IPS-11a (cell line): ENCODE data around the gene TLE1.
"Not testable (repeated sequence)": the region's sequence is repeated elsewhere in the genome, so short reads cannot be mapped to it uniquely, and the experiment has no call there.

Experiments
- H3K4me3 ChIP-seq: one replicate; pipeline ENCODE4 v1.5.1; 2013; ENCODE audit warnings: low read depth, low read length, control low read depth

TLE1 gene

DNA sequence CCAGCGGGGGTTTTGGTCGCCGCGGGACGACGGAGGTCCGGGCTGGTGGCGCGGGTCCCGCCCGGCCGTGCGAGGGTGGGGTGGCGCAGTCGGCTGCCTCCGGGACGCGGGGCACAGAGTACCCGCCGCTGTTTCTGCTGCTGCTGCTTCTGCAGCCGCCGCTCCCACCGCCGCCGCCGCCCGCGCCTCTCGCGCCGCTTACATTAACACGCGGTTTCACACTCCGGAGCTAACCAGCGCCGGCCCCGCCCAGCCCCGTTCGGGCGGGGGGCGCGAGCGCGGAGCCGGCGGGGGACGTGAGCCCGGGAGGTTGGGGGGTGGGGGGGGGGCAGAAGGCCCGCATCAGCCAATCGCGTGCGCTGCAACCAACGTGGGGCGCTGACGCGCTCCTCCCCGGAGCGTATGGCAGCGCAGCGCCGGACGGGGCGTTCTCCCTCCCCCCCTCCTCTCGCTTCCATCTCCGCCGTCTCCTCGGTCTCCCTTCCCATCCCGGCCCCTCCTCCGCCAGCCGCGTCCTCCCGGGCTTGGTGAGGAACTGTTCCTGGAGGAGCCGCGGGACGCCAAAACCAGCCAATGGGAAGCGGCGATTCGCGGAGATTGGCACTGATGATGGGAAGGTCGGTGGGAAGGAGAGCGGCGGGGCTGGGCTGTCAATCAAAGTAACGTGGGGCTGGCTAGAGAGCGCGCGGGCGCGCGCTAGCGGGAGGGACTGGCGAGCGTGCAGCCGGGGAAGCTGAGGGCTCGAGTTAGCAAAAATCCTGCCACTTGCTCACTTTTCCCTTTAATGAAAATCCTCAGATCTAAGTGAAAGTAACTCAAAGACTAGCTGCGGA is at the start of gene TLE1:
Gene TLE1, minus strand, starts transcription at position 205 of the 833 bp plus-strand sequence. CDS start 1,307 bp downstream, outside the sequence.
- H3K4me3 ChIP-seq = peak within 1 kb of the TSS; percentile 85

DNA sequence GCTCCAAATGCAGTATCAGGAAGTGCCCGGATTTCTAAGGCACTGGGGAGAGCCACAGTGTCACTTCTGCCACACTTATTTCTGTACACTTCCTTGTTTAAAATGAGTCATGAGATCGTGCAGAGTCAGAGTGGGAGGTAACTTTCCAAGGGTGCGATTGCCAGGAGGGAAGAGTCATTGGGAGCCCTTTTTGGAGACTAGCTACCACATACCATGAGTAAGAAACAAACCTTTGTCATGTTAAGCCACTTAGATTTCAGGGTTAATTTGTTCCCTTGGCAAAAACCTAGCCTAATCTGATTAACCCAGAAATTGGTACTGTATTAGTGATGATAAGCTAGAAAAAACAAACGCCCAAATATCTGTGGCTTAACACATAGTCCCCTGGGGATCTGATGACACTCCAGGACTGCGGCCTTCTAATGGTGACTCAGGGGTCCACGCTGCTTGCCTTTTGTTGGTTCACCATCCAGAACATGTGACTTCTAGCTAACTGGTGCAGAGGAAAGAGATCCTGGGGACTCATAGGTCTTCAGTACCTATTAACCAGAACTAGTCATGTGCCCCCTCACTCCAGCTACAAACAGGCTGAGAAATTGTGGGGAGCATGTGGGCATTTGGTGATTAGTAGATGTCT is 48.6 kb upstream of the TLE1 start:
- H3K4me3 ChIP-seq = no peak overlapping the region

DNA sequence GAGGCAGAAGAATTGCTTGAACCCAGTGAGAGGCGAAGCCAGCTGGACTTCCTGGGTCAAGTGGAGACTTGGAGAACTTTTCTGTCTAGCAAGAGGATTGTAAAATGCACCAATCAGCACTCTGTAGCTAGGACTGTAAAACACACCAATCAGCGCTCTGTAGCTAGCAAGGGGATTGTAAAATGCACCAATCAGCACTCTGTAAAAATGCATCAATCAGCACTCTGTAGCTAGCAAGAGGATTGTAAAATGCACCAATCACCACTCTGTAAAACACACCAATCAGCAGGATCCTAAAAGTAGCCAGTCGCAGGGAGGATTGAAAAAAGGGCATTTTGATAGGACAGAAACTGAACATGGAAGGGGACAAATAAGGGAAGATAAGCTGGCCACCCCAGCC is 41.2 kb upstream of the TLE1 start:
- H3K4me3 ChIP-seq = not testable (repeated sequence)

DNA sequence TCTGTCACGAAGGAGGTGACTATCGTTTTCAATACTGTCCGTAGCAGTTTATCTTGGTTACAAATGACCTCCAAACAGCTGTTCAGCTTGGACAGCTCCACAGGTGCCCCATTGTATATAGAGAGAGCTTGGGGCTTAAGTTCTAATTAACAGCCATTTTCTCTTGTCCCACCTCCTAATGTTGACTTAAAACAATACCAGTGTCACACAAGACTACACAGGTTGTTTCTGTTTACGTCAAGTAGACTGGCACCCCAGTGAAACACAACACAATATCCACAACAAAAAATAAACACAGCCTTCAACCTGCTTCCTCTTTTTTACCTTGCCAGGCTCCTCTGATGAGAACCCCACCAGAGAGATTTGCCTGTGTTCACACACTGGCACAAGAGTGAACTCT is 39.8 kb upstream of the TLE1 start:
- H3K4me3 ChIP-seq = no peak overlapping the region

DNA sequence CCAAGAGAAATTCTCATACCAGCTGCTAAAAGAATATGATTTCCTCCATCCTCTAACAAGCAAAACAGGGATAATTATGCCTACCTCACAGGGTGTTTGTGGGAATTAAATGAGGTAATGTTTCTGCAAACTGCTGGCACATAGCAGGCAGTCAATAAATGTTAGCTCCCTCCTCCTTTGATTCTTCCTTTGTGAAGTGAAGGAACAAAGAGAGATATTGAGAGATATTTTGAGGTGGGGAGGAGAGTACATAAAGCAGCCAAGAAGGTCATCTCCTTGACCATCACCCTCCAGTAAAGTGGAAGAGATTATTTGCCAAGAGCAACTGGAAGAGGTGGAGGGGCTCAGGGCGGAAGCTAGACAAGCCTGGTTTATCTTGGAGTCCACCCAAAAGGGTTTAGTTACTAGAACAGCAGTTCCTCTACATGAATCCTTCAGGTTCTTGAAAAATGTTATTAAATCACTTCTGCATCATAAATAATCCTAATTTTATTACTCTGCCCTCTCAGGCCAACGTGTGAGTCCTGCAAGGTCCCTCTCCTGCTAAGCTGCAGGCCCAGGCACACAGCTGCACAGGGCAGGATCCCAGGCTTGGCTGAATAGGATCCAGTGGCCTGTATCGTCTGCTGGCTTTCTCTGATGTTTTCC is 35.0 kb upstream of the TLE1 start:
- H3K4me3 ChIP-seq = no peak overlapping the region

DNA sequence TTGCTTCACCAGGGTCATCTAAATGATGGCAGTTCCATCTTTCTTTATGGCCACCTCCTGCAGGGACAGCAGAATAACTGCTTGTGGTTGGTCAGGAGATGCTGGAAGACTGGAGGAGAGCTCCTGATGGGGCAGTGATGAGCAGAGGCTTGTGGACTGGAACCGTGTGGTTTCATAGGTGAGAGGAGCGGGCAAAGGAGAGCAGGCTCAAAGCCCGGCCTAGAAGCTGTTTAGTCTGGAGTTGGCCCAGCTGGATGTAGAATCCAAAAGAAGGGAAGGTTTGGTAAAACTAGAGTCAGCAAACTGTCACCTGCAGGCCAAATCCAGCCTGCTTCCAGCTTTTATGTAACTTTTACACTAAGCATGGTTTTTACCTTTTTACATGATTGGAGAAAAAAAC is 32.9 kb upstream of the TLE1 start:
- no peak overlapping the region for H3K4me3 ChIP-seq

DNA sequence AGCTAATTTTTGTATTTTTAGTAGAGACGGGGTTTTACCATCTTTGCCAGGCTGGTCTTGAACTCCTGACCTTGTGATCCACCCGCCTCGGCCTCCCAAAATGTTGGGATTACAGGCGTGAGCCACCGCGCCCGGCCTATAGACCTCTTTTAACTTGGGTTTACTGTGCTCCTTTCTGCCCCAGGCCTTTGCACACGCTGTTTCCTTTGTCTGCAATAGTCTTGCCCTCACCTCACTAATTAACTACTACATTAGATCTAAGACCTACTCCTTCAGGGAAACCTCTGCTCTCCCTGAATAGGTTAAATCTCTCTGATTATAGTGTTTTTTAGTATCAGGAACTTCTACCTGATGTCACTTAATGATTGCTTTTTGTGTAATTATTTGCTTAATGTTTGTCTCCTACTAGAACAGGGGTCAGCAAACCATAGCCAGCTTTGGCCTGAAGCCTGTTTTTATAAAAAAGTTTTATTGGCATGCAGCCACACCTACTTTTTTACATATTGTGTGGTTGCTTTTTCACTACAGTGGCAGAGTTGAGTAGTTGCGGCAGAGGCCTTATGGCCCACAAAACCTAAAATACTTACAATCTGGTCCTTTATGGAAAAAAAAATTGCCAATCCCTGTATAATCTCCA is 31.2 kb upstream of the TLE1 start:
- no peak overlapping the region for H3K4me3 ChIP-seq

DNA sequence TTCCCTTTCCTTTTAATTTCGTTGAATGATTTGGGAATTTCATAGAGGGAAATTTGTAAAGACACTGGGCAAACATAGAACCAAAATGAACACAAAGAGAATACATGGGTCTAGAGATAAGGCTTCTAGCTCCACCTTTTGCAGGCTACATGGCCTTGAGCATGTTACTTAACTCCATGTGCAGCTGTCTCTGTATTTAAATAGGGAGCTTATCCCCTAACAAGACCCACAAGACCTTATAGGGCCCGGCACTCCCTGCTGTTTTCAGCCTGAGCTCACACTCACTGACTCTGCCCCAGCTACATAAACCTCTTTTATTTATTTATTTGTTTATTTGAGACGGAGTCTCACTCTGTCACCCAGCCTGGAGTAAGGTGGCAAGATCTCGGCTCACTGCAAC is 30.6 kb upstream of the TLE1 start:
- H3K4me3 ChIP-seq = no peak overlapping the region

DNA sequence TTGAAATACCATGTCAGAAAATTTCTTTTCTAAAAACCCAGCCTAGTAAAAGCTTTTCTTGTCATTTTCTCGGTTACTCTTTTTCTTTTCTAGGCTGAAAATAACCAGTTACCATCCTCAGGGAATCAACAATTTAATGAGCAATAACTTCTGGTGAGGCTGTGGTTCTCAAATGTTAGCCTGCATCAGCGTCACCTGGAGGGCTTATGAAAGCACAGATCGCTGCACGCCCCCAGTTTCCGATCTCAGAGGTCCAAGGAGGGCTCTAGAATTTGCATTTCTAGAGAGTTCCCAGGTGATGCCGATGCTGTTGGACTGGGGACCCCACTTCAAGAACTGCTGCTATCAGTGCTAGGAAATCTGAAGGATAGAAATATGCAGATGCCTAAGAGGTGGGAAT is 28.9 kb upstream of the TLE1 start:
- no peak overlapping the region for H3K4me3 ChIP-seq

DNA sequence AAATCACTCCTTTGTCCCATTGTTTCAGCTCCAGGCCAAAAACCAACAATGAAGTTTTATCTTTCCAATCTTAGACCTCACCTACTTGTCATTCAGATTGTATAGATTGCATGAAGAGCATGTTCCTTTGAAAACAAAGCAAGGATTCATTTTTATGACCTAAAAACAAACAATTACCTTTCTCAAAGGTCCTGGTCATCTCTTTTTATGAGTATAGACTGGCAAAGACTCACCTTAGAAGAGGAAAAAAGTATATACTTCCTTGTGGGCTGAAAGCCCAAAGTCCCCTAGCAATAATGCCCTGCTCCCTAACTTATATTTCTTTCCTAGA is 28.4 kb upstream of the TLE1 start:
- H3K4me3 ChIP-seq = no peak overlapping the region

DNA sequence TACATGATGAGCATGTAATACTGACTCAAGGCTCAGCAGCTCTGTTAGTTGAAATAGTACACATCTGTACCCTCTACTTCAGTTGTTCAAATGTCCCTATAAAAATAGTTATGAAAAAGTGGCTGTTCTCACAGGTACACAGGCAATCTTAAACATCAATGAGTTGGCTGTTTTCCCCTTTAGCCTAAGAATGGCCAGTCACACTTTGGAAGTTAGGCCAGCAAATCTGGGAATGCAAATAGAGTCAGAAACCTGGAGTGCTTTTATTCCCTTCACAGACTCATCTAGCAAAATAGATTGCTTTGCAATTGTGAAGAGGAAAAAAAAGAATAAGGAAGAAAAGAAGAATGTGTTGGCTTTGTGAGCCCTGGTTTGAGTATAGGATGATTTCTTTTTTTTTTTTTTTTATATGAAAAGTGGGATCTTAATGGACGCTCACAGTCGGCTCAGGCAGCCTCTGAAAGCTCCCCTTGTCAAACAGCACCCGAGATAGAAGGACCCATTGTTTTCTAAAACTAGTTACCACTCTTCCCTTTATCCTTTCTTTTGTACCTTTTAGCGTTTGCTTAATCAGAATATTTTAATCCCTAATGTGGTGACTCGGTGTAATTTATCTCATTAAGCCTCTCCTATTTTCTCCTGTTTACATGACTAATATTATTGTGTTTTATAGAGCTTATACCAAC is 27.9 kb upstream of the TLE1 start:
- no peak overlapping the region for H3K4me3 ChIP-seq

DNA sequence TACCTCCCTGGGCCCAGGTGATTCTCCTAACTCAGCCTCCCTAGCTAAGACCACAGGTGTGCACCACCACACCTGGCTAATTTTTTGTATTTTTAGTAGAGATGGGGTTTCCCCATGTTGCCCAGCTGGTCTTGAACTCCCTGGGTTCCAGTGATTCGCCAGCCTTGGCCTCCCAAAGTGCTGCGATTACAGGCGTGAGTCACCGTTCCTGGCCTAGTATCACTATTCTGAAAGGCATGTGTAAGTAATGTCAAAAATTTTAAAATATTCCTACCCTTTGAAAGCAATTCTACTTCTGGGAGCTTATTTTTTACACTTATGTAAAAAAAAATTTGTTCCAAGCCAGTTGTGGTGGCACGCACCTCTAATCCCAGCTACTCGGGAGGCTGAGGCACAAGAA is 27.1 kb upstream of the TLE1 start:
- H3K4me3 ChIP-seq = no peak overlapping the region

DNA sequence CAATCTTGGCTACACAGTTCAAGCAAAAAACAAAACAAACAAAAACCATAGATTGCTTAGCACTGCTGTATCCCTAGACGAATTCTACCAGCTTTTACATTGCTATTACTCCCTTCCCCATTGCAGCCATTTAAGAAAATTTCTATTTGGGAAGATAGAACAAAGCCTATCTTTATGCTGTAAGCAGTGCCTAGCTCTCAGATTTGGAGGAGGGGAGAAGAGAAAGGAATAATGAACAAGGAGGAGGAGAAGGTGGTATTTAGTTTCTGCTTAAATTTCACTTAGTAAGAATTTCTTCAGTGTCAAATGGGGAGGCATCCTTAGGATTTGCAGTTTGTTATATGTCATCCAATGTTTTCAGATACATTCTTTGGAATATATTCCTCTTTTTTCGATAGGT is 16.2 kb upstream of the TLE1 start:
- no peak overlapping the region for H3K4me3 ChIP-seq

DNA sequence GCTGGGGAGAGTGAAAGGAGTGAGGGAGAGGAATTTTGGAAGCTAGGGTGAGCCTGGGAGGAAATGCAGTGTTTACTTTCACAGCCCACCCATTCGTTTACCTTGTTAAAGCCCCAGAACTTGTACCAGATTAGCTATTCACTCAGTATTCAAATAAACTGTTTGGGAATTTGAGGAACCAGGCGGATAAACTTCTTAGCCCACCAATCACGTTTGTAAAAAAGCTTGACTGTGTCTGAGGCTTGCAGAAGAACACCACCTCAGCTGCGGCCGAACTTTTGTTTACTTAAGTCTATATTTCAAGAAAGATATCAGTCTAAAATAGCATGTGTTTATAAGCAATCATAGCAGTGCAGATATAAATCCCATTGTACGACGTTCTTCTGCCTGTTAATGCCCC is 5.2 kb upstream of the TLE1 start:
- no peak overlapping the region for H3K4me3 ChIP-seq

DNA sequence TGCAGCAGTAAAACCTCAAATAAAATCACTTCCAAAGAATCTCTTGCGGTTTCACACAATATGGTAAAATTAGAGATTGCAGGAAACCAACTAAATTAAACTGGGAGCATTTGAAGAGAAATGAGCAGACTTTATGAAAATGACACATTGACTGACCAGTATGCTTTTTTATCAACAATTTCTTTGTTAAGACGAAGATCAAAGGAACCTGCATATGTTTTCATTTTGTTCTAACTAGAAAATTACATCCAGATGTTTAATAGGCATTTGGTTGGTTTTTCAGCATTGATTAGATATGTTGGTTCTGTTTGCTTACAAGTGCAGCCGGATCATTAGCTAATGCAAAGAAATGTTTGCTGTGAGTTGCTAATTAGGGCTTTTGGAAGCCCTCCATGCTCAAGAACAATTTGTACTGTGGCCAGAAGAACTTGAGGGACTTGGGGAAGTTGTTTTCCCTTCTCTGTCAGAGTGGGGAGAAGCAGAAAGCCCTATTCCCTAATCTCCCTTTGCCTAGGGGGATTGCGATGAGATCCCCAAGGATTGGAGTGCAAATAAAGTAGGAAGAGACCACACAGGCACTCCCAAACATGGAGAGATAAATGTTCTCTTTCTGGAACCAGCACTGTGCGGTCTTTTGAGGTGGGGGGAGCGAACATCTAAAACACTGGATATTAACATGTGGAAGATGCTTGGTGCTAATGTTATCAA is 4.5 kb upstream of the TLE1 start:
- no peak overlapping the region for H3K4me3 ChIP-seq

DNA sequence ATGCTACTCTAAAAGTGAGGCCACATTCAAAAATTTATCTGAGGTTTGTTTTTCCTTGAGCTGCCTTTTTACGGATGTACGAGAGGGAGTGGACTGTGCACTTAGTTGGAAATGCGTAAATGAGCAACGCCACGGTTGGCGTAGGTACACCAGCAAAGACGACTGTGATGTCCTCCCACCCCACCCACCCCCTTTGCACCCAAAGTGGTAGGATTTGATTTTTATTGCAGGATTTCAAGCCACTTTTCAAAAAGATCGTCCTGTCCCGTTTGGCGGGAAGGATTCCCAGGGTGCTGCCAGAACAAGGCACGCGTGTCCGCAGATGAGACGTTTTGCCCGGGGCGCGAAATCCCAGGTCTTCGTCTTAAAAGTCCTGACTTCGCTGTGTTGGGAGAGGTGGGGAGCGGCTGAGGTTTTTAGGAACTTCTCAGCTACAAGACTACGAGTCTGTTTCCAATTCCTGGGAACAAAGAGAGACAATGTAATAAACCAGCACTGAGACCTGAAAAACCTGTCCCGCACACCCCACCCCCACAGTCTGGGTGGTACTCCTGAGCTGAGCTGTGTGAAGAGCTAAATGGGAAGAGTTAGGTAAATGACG is 1.0 kb upstream of the TLE1 start:
- peak overlapping the region; percentile 47 for H3K4me3 ChIP-seq

DNA sequence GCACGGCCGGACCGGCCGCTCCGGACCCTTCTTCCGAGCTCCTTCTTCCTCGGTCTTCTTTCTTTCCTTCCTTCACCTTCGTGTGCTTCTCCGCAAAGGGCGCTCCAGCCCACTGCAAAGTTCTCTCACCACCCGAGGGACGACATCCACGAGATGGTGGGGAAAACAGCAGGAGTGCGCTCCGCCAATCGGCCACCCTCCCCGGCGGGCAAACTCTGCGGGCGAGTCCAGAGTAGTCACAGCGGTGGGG is 329 bp downstream of the TLE1 start:
- peak overlapping the region; percentile 85 for H3K4me3 ChIP-seq

DNA sequence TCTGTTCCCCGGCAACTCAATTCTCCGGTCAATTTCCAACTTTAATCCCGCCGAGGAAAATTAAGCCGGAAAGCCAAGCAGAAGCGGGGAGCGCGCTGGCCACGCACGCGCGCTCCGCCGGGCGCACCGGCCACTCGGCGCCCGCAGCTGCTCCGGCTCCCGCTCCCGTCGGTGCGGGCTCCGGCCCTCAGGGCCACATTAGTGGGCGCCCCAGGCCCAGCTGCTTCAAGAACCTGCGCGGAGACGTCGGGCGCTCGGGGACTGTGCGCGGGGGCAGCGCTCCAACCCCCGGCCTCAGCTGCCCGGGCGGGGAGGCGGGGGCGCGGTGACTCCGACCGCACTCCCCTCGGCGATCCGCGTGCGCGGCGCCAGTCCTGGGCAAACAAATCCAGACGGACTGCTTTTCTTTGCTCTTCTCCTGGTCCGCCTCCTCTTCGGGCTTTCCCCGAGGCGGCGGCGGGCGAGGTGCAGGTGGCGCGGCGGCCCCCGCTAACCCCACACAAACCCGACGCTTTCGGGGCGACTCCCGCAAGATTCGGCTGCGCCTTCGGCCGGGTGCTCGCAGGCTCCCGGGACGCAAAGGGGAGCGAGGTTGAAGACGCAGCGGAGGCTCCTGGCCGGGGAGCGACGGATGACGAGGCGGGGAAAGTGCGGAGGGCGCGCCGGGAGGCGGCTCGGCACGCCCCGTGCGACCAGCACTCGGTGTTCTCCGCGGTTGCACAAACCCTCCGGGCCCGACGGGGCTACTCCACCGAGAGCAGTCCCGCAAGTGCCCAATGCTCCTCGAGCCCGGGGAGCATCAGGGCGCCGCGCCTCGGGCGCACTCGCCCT is 870 bp downstream of the TLE1 start:
- peak overlapping the region; percentile 85 for H3K4me3 ChIP-seq

DNA sequence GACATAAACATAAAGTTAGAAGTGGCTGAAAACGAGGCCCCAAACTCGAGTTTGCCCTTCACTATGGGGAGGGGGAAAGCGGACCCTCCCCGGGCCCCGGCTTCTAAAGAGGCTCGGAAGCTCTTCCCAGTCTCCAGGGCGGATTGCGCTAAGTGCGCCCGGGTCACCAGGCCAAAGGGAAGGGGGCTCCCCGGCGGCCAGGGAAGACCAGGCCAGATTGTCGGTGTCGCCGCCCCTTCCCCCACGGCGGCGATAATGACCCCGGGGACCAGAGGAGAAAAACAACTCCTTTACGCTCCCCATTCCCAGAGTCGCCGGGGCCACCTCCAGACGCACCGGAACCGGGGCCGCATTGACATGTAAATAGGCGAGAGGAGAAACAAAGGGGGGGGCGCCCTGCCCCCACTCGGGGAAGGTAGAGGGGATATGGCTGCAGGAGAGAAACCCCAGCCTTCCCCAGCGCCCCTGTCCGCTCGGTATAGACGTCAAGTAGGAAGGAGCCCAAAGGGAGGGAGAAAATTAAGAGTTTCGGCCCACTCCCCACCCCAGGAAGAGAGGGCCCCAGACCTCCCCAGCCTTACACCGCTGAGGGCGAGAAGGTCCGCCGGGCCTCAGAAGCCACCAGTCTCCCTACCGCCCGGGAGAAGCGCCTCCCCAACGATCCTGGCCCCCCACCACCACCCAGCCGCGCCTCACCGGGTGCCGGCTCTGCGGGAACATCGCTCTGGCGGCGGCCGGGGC is 1.7 kb downstream of the TLE1 start:
- H3K4me3 ChIP-seq = peak overlapping the region; percentile 85
